ENCODE measurements around the gene NCL. TPM values are rescaled to one million over a fixed set of nuclear protein-coding genes. Genes with fewer than 3 reads are reported as not detected.
A peak's percentile ranks its signal among the peaks of the same experiment; 100 is the strongest.

The NCL gene
- polyA plus RNA-seq, 1 of the 3 experiments (the other 2 are of a cell fraction), result 256 TPM

DNA sequence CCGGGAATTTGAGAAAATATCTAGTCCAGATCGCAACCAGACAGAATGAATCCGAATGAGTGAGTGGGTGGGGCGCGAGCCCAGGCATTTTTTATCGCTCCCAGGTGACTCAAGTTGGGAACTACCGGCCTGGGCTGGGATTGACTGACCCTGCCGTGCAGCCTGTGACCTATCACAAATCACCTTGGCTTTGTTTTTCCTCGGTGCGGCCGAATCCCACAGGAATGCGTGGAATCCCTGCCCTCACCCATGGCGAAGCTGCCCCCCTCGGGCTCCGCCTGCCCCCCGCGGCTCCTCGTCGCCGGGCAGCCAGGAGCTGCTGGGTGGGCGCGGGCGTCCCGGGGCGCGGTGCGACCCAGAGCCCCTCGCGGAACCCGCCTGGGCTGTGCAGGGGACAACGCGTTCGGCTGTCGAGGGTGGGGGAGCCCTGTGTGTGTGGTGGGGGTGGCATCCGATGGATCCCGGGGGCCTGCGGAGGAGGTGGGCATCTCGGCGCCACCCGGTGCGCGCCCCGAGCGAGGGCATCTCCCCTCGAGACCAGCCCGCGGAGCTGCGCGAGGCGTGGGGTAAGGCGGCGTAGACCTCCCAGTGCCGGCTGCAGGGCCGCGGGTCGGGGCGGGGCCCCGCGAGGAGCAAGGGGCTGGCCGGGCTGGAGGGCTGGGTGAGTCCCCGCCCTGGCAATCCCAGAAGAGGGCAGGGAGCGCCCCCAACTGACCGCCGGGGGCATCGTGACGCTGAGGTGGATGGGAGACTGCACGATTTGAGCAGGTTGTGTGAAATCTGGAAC, 52.3 kb downstream of the NCL start:
- POLR2A ChIA-PET, result interaction anchor here (0.7 to 1.6 kb wide), 4 partner anchors 12 to 112 kb away, joined by 3 to 7 read pairs (median 4); partner anchors contain the start of gene NCL
- peak overlapping the region; percentile 90 for H3K9ac ChIP-seq
- CTCF ChIA-PET, result interaction anchor here (0.6 to 17.2 kb wide), 83 partner anchors 9 to 577 kb away, joined by 3 to 302 read pairs (median 5); partner anchors contain the start of genes ARMC9, B3GNT7 and NCL
- H3K4me3 ChIP-seq (ENCODE audit: low read depth in 2 of 2, low read length in 1 of 2), result peak overlapping the region; percentile 64 to 70
- peaks cover 7% of the 10 kb centered on the region for H3F3A ChIP-seq (replicated peaks; ENCODE audit: insufficient read depth)
- peak overlapping the region; percentile 87 for H2AFZ ChIP-seq (ENCODE audit: low read depth)
- no peaks in the 10 kb centered on the region for H4K20me1 ChIP-seq (ENCODE audit: insufficient read depth)
- no peaks in the 10 kb centered on the region for H3K79me2 ChIP-seq (ENCODE audit: insufficient read depth)
- 4% methylated on average over 33 of the region's 67 CpGs for WGBS (ENCODE audit: low lambda C conversion rate)
- TF ChIP-seq, protein P1, sequence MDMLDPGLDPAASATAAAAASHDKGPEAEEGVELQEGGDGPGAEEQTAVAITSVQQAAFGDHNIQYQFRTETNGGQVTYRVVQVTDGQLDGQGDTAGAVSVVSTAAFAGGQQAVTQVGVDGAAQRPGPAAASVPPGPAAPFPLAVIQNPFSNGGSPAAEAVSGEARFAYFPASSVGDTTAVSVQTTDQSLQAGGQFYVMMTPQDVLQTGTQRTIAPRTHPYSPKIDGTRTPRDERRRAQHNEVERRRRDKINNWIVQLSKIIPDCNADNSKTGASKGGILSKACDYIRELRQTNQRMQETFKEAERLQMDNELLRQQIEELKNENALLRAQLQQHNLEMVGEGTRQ (IDR thresholded peaks at IDR 0.05; ENCODE audit: borderline replicate concordance, low read depth, low read length), result no peak
- TF ChIP-seq, protein P2, sequence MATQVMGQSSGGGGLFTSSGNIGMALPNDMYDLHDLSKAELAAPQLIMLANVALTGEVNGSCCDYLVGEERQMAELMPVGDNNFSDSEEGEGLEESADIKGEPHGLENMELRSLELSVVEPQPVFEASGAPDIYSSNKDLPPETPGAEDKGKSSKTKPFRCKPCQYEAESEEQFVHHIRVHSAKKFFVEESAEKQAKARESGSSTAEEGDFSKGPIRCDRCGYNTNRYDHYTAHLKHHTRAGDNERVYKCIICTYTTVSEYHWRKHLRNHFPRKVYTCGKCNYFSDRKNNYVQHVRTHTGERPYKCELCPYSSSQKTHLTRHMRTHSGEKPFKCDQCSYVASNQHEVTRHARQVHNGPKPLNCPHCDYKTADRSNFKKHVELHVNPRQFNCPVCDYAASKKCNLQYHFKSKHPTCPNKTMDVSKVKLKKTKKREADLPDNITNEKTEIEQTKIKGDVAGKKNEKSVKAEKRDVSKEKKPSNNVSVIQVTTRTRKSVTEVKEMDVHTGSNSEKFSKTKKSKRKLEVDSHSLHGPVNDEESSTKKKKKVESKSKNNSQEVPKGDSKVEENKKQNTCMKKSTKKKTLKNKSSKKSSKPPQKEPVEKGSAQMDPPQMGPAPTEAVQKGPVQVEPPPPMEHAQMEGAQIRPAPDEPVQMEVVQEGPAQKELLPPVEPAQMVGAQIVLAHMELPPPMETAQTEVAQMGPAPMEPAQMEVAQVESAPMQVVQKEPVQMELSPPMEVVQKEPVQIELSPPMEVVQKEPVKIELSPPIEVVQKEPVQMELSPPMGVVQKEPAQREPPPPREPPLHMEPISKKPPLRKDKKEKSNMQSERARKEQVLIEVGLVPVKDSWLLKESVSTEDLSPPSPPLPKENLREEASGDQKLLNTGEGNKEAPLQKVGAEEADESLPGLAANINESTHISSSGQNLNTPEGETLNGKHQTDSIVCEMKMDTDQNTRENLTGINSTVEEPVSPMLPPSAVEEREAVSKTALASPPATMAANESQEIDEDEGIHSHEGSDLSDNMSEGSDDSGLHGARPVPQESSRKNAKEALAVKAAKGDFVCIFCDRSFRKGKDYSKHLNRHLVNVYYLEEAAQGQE (IDR thresholded peaks at IDR 0.05; ENCODE audit: low read depth, low read length), result no peak
- TF ChIP-seq YY1 (IDR thresholded peaks at IDR 0.05; ENCODE audit: low read depth) (peak; percentile 17; the same call in 1 of the 2 replicates), SMC3 (IDR thresholded peaks at IDR 0.05; ENCODE audit: low read depth, low read length) (peak; percentile 79), SIN3A (IDR thresholded peaks at IDR 0.05; ENCODE audit: borderline replicate concordance, low read depth, low read length) (no peak), RAD21 (IDR thresholded peaks at IDR 0.05; ENCODE audit: low read length) (peak; percentile 95), TCF12 (IDR thresholded peaks at IDR 0.05) (0 out of 2 replicates have a peak, but pooled peaks have one; percentile 7), GATA2 (CRISPR knock-in tag; IDR thresholded peaks at IDR 0.05) (no peak), RCOR1 (IDR thresholded peaks at IDR 0.05; ENCODE audit: low read length) (peak; percentile 36; the same call in 1 of the 2 replicates), CHD2 (IDR thresholded peaks at IDR 0.05; ENCODE audit: low read length, partially characterized antibody) (peak; percentile 62), ELF1 (IDR thresholded peaks at IDR 0.05) (no peak), TEAD4 (IDR thresholded peaks at IDR 0.05; ENCODE audit: borderline replicate concordance, insufficient read depth) (peak; percentile 79), MEF2A (IDR thresholded peaks at IDR 0.05; ENCODE audit: borderline replicate concordance, low read depth) (no peak), FOXM1 (IDR thresholded peaks at IDR 0.05; ENCODE audit: low read depth) (no peak), MXI1 (IDR thresholded peaks at IDR 0.05; ENCODE audit: low read depth, low read length) (peak; percentile 33; the same call in 1 of the 2 replicates)
- TF ChIP-seq, protein P3, sequence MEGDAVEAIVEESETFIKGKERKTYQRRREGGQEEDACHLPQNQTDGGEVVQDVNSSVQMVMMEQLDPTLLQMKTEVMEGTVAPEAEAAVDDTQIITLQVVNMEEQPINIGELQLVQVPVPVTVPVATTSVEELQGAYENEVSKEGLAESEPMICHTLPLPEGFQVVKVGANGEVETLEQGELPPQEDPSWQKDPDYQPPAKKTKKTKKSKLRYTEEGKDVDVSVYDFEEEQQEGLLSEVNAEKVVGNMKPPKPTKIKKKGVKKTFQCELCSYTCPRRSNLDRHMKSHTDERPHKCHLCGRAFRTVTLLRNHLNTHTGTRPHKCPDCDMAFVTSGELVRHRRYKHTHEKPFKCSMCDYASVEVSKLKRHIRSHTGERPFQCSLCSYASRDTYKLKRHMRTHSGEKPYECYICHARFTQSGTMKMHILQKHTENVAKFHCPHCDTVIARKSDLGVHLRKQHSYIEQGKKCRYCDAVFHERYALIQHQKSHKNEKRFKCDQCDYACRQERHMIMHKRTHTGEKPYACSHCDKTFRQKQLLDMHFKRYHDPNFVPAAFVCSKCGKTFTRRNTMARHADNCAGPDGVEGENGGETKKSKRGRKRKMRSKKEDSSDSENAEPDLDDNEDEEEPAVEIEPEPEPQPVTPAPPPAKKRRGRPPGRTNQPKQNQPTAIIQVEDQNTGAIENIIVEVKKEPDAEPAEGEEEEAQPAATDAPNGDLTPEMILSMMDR (IDR thresholded peaks at IDR 0.05), result peak; percentile 94
- TF ChIP-seq, protein P4, sequence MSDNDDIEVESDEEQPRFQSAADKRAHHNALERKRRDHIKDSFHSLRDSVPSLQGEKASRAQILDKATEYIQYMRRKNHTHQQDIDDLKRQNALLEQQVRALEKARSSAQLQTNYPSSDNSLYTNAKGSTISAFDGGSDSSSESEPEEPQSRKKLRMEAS (IDR thresholded peaks at IDR 0.05; ENCODE audit: low read depth), result peak; percentile 75
- DNase-seq, result peak; percentile 97
- H3K4me1 ChIP-seq (ENCODE audit: control insufficient read depth in 1 of 2, insufficient read depth in 2 of 2, low read depth in 1 of 2, low read length in 1 of 2), result peaks cover 3% of the 10 kb centered on the region in 2 experiments; a peak in 1 of 4 replicates
- peak overlapping the region; percentile 97 for H3K4me2 ChIP-seq
- no peaks in the 10 kb centered on the region for H3K27me3 ChIP-seq (ENCODE audit: insufficient read depth)
- no peaks in the 10 kb centered on the region for H3K9me3 ChIP-seq
- peak overlapping the region; percentile 16 to 40; a peak in 2 of 4 replicates for H3K27ac ChIP-seq (ENCODE audit: low read depth in 2 of 2, low read length in 1 of 2)
- no peaks in the 10 kb centered on the region for H3K9me2 ChIP-seq
- H3K36me3 ChIP-seq (replicated peaks in 1 of 2; ENCODE audit: control insufficient read depth in 1 of 2, insufficient read depth in 2 of 2, low read length in 1 of 2), result no peaks in the 10 kb centered on the region
